GM12891 (cell line): Measurements from ENCODE around the gene HDAC4.
A peak's percentile ranks its signal among the peaks of the same experiment; 100 is the strongest.

Source experiments
- DNase-seq: peaks from one replicate; pipeline ENCODE4 v3.0.0; 2011; ENCODE audit warnings: low spot score; ENCODE audit not compliant: insufficient read length
- FAIRE-seq: peaks from 2 replicates; lab custom pipeline; 2011; peaks lifted over from hg19 to GRCh38; lab: Jason Lieb, UNC
- PAX5 ChIP-seq: IDR thresholded peaks from 2 replicates; pipeline ENCODE4 v1.6.1; 2011; ENCODE audit warnings: low read length, moderate library complexity, mild to moderate bottlenecking; ENCODE audit not compliant: insufficient read depth, severe bottlenecking
- POLR2A ChIP-seq: IDR thresholded peaks from 2 replicates; pipeline ENCODE4 v1.6.1; 2011; ENCODE audit warnings: low read depth, low read length, control low read depth
- POLR2AphosphoS5 ChIP-seq: IDR thresholded peaks from 2 replicates; pipeline ENCODE4 v1.6.1; 2011; ENCODE audit warnings: low read depth, low read length, control low read depth
- POU2F2 ChIP-seq: IDR thresholded peaks from 2 replicates; pipeline ENCODE4 v1.6.1; 2011; ENCODE audit warnings: low read depth, mild to moderate bottlenecking, control low read depth, low read length, moderate library complexity
- SPI1 ChIP-seq: IDR thresholded peaks from 2 replicates; pipeline ENCODE4 v1.6.1; 2011; ENCODE audit warnings: low read depth, low read length, control low read depth
- TAF1 ChIP-seq: IDR thresholded peaks from 2 replicates; pipeline ENCODE4 v1.6.1; 2011; ENCODE audit warnings: low read depth, low read length, control low read depth

HDAC4 gene

DNA sequence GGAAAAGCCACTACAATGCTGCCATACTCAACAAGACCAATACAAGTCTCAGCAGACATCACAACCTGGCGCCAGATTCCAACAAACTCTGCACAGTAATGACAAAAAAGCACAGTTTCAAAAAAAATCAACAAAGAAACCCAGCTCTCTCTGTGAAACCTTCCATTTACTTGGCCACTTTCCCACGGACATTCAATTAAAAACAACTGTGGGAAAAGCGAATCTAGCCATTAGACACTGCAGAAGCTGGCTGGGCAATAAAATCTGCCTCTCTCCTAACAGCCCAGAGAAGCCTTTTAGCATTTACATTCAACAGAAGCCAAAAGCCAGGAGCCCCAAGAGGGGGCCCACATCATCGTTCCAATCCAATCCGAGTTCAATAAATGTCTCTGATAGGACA lies 128.9 kb downstream of the HDAC4 start:
- TF ChIP-seq POLR2AphosphoS5, result no peak
- TF ChIP-seq POU2F2, result no peak
- TF ChIP-seq TAF1, result no peak
- no peak for TF ChIP-seq POLR2A
- no peak for TF ChIP-seq PAX5
- TF ChIP-seq SPI1, result no peak
- FAIRE-seq (no peak), DNase-seq (no peak)

DNA sequence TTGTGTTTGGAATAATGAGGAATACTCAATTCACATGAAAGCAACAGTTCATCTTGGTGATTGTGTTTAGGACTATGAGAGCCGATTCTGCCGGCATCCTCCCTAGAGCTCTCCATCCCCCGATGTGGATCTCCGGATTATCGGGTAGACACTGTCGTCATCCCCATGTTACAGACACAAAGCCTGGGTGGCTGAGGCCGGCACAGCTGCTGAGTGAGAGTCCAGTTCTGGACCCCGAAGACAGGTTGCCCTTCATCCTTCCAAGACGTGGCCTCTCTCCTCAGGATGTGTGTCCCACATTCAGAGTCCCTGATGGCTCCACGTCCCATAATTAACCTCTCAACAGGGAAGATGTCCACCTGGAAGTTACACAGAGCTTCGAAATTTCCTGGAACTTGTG lies 129.3 kb downstream of the HDAC4 start:
- TF ChIP-seq POLR2AphosphoS5, result no peak
- TF ChIP-seq POLR2A, result no peak
- no peak for TF ChIP-seq SPI1
- no peak for TF ChIP-seq POU2F2
- TF ChIP-seq TAF1, result no peak
- TF ChIP-seq PAX5, result no peak
- DNase-seq, result no peak
- no peak for FAIRE-seq

DNA sequence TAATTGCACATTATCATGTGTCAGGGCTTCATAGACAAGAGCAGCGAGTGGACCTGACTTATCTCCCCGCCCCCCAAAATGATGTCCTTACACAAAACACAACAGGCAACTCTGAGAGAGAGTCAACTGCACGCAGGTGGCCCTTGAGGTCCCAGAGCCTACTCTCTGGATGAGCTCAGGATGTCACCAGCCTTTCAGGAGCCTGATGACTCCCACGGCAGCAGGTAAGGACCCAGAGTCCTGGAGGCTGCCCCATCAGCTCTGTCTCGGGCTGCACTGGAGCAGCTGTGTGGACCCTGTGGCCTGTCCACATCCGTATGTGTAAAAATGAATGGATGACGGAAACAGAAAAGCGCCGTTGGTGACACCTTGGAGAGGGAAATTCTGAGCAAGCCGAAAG lies 130.9 kb downstream of the HDAC4 start:
- DNase-seq (no peak), FAIRE-seq (no peak)
- TF ChIP-seq POLR2AphosphoS5 (no peak), PAX5 (no peak), POU2F2 (no peak), TAF1 (no peak), POLR2A (no peak), SPI1 (no peak)

DNA sequence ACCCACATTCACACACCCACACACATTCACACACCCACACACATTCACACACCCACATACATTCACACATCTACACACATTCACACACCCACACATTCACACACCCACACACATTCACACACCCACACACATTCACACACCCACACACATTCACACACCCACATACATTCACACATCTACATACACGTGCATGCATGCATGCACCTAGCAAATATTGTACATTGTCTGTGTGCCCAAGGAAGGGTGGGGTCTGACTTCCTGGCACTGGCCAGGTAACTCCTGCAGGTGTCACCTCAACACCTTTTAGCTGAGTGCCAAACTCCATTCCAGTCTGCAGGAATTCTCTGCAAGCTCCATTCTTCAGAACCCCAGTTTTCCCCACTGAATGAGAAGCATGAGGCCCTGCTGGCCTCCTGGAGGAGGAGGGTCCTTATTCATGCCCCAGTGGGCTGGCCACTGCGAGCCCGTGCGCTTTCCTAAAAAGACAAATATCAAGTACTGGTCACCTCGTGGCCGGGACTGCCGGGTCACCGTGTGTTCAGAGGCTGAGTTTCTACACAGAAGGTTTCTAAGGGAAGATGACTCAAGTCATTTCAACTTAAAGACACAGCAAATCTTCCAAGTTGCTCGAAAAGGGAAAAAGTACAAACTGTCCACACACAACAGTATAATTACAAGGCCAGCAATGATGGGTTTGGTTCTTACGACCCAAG lies 131.5 kb downstream of the HDAC4 start:
- peak; percentile 70 for FAIRE-seq
- DNase-seq, result no peak
- TF ChIP-seq POLR2AphosphoS5, result no peak
- no peak for TF ChIP-seq POLR2A
- TF ChIP-seq SPI1, result no peak
- TF ChIP-seq PAX5, result no peak
- TF ChIP-seq POU2F2, result peak; percentile 78
- TF ChIP-seq TAF1, result peak; percentile 20; the same call in 1 of the 2 replicates

DNA sequence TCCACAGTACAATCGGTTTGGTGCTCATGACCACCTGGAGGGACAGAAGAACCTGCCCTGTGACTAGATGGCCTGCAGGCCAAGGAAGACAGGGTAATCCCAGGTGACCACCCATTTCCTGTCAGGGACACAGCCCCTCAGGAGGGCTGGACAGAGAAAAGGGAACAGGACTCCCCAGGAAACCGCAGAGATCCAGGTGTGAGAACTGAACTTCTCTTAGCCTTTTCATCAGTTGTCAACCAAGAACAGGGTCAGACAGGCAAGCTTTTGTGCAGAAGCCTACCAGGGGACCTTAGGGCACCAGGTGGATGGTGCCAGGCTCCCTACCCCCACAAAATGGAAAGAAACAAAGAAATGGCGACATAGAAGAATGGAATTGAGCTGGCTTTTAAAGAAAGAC lies 132.3 kb downstream of the HDAC4 start:
- no peak for FAIRE-seq
- no peak for DNase-seq
- TF ChIP-seq TAF1, result no peak
- no peak for TF ChIP-seq POLR2AphosphoS5
- TF ChIP-seq POU2F2, result no peak
- peak; percentile 72 for TF ChIP-seq SPI1
- no peak for TF ChIP-seq POLR2A
- TF ChIP-seq PAX5, result no peak

DNA sequence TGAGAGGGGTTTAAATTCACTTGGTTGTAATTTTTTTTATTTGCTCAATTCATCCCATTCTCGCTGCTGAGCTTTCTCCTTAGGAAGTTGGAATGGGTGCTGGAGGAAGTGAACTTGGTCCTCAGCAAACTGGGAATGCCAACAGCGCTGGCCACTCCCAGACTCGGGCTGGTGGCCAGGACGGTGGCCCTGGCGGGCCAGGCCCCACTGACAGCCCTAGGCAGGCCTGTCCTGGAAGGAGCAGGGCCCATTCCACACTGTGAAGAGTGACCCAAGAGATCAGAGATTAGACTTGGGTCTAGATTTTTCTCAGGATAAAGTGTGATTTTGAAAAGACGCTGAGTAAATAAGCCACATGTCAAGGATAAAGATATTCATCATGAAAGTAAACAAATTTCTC lies 132.7 kb downstream of the HDAC4 start:
- FAIRE-seq (no peak), DNase-seq (no peak)
- TF ChIP-seq PAX5 (no peak), POU2F2 (no peak), POLR2A (no peak), SPI1 (no peak), POLR2AphosphoS5 (no peak), TAF1 (no peak)

DNA sequence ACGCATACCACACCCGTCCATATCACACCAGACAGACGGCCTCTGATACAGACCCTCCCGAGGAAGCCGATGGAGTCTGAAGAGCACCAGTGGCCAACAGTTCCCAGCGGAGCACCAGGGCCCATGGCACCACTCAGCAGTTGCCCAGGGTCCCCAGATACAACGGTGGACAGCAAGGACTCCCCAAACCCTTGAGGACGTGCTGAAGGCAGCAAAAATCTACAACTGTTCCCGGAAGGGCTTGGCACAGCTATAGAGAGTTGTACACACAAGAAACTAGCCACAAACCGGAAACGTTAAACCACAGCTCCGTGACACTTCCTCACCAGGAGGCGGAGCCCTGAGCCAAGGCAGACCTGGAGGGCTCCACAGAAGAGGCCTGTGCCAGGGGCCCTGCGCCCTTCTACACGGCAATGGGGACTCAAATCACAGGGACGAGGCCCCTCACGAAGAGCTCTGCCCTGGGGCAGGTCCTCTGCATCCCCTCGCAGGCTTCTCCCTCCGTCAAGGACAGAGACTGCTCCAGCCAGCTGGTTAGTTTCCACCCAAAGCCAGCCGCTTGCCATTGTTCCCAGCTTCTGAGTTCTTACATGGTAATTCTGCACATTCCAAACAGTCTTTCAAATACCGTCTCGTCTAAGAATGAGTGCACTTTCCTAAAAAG lies 133.4 kb downstream of the HDAC4 start:
- no peak for TF ChIP-seq POLR2AphosphoS5
- no peak for TF ChIP-seq POLR2A
- no peak for TF ChIP-seq PAX5
- peak; percentile 70; the same call in 1 of the 2 replicates for TF ChIP-seq POU2F2
- TF ChIP-seq TAF1, result no peak
- peak; percentile 91 for TF ChIP-seq SPI1
- DNase-seq, result peak; percentile 88
- FAIRE-seq, result peak; percentile 91

DNA sequence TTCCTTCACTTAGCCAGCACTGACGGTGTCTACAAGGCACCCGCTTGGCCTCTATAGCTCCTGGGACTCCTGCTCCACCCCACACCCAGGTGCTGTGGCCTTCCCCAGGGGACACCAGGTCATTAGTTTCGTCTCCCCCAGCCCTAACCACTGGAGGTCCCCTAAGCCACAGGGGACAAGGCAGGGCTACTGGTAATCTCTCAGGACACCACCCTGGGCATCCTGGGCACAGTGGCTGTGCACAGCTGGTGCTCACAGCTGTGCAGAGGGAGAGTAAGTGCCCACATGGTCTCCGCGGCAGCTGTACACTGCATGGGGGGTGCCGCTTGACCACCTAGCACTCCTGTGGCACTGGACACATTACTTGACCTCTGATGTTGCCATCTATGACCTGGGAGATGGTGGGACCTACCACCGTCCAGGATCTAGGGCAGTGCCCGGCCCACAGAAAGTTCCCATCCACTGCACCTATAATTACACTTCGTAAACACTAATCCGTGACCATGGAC lies 134.0 kb downstream of the HDAC4 start:
- DNase-seq, result no peak

DNA sequence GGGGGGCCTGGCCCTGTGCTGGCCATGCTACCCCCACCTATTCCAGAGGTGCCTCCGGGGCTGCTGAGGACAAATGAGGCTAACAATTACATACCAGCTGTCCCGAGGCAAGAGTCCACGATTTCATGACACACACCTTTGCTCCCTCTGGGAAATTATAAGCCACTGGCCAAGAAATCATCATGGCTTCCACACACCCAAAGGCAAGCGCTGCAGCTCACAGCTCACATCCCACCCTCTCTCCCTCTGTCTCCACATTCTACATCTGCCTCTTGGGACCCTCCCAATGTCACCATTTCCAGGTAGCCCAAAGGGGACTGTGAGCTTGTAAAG lies 134.4 kb downstream of the HDAC4 start:
- TF ChIP-seq PAX5 (no peak), TAF1 (no peak), POU2F2 (no peak), POLR2A (no peak), SPI1 (no peak), POLR2AphosphoS5 (no peak)

More for the DNA sequence above, 134.0 kb downstream of the HDAC4 start:
- TF ChIP-seq TAF1 (no peak), SPI1 (no peak), POLR2A (no peak), PAX5 (no peak), POU2F2 (no peak)
- peak; percentile 20 for FAIRE-seq

DNA sequence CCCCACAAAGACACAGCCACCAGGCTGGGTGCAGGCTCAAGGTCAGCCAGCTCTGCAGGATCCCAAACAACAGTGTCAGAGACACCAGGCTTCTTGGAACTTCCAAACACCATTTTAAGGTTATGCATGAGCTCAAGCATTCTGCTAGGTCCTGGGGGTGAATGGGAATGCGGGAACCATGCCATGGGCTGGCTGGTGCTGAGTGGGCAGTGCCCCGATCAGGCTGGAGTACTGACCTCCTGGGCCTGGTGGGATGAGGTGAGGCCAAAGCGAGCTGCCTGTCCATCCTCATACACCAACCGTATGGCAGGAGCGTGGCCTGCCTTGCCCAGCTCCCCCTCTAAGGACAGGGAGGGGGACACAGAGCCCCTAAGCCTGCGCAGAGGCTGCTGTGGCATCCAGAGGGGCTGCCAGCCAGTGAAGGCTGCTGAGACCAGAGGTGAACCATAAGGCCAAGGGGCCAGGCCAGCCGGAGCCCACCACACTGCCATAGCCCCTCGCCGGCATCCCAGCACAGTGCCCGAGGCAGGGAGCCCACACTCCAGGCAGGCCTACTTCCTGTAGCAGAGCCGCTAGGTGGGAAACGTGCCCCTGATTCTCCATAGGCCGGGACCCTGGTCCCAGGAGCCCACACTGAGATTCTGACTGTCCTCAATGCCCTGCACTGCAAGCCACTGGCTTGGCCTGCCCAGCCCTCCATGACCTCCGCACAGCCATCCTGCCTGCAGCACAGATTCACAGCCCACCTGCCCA lies 135.0 kb downstream of the HDAC4 start:
- FAIRE-seq, result no peak
- no peak for DNase-seq
- no peak for TF ChIP-seq PAX5
- no peak for TF ChIP-seq TAF1
- TF ChIP-seq SPI1, result no peak
- TF ChIP-seq POLR2A, result no peak
- TF ChIP-seq POLR2AphosphoS5, result no peak
- TF ChIP-seq POU2F2, result no peak

More for the DNA sequence above, 134.4 kb downstream of the HDAC4 start:
- FAIRE-seq, result no peak
- DNase-seq, result no peak
